ENCODE data around the gene MAD1L1.

DNA sequence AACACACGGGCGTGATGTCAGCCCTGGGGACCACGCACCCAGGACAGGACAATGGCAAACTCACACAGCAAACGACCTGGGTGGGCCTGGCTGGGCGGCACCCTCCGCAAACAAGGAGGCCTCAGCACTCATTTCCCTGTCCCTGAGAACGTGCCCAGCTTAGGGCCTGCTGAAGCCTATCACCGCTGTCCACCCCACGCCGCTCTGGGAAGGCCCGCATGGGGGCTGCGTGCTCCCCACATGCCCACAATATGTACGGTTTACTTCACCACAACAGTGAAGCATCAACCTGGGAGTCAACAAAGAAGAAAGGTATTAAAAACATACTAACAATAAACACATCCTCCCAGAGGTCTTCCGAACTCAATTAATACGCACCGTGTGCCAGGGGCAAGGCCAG is 12.2 kb downstream of the MAD1L1 start:
- TF ChIP-seq, protein P1, sequence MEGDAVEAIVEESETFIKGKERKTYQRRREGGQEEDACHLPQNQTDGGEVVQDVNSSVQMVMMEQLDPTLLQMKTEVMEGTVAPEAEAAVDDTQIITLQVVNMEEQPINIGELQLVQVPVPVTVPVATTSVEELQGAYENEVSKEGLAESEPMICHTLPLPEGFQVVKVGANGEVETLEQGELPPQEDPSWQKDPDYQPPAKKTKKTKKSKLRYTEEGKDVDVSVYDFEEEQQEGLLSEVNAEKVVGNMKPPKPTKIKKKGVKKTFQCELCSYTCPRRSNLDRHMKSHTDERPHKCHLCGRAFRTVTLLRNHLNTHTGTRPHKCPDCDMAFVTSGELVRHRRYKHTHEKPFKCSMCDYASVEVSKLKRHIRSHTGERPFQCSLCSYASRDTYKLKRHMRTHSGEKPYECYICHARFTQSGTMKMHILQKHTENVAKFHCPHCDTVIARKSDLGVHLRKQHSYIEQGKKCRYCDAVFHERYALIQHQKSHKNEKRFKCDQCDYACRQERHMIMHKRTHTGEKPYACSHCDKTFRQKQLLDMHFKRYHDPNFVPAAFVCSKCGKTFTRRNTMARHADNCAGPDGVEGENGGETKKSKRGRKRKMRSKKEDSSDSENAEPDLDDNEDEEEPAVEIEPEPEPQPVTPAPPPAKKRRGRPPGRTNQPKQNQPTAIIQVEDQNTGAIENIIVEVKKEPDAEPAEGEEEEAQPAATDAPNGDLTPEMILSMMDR (IDR thresholded peaks at IDR 0.05; ENCODE audit: insufficient read depth, low read length, poor library complexity, severe bottlenecking): no peak
- TF ChIP-seq EZH2phosphoT487 (conservative IDR thresholded peaks at IDR 0.05; ENCODE audit: low read length): no peak
